ENCODE data around the gene PRKAA2.

DNA sequence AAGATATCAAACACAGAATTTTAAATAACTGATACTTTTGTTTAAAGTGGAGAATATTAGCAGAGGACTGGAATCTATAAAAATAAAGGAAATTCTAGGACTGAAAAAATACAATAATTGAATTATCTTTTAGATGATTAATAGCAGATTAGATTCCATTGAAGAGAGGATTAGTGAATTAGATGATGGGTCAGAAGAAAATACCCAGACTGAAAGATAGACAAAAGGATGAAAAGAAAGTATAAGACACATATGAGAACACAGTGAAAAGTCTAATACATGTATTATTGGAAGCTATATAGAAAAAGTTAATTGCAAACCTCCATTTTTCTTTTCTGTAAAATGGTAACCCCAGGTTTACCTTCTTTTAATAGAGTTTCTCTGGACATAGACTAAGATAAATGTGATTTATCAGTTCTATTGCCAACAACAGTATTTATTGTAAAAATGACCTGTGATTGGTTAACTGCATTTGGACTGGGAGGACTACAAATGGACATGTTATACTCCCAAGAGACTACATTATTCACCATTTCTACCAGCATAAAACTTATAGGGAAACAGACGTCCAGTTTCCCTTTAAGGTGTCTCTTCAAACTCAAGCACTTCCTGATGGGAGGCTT lies 11.0 kb downstream of the PRKAA2 start:
- TF ChIP-seq, protein P1, sequence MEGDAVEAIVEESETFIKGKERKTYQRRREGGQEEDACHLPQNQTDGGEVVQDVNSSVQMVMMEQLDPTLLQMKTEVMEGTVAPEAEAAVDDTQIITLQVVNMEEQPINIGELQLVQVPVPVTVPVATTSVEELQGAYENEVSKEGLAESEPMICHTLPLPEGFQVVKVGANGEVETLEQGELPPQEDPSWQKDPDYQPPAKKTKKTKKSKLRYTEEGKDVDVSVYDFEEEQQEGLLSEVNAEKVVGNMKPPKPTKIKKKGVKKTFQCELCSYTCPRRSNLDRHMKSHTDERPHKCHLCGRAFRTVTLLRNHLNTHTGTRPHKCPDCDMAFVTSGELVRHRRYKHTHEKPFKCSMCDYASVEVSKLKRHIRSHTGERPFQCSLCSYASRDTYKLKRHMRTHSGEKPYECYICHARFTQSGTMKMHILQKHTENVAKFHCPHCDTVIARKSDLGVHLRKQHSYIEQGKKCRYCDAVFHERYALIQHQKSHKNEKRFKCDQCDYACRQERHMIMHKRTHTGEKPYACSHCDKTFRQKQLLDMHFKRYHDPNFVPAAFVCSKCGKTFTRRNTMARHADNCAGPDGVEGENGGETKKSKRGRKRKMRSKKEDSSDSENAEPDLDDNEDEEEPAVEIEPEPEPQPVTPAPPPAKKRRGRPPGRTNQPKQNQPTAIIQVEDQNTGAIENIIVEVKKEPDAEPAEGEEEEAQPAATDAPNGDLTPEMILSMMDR (IDR thresholded peaks at IDR 0.05) = no peak
- no peak for TF ChIP-seq POLR2A (IDR thresholded peaks at IDR 0.05)

Data from suprapubic skin (tissue), 3 donors.